ENCODE measurements around the gene NSDHL. TPM values are rescaled to one million over a fixed set of nuclear protein-coding genes. Genes with fewer than 3 reads are reported as not detected.

Gene NSDHL
- total RNA-seq, 2 donors from 2014 or later: 5.3 to 23.1 TPM

- DNase-seq (ENCODE audit: low spot score) (no peak), ATAC-seq (ENCODE audit: insufficient number of reproducible peaks, low FRiP score, low read depth) (no peak)
- H3K9me3 ChIP-seq: no peaks in the 10 kb centered on the region
- H3K4me3 ChIP-seq: no peak overlapping the region
- no peaks in the 10 kb centered on the region for H3K36me3 ChIP-seq
- TF ChIP-seq CTCF (IDR thresholded peaks at IDR 0.05): no peak
- H3K27ac ChIP-seq: no peak overlapping the region
- H3K27me3 ChIP-seq (replicated peaks; ENCODE audit: insufficient read depth): no peaks in the 10 kb centered on the region
- H3K4me1 ChIP-seq (ENCODE audit: control insufficient read depth in 1 of 2, low read depth in 2 of 2): no peaks in the 10 kb centered on the region
These were observed 13.4 kb downstream of the NSDHL start for GRCh38 chrX:152844256-152844655.

DNA sequence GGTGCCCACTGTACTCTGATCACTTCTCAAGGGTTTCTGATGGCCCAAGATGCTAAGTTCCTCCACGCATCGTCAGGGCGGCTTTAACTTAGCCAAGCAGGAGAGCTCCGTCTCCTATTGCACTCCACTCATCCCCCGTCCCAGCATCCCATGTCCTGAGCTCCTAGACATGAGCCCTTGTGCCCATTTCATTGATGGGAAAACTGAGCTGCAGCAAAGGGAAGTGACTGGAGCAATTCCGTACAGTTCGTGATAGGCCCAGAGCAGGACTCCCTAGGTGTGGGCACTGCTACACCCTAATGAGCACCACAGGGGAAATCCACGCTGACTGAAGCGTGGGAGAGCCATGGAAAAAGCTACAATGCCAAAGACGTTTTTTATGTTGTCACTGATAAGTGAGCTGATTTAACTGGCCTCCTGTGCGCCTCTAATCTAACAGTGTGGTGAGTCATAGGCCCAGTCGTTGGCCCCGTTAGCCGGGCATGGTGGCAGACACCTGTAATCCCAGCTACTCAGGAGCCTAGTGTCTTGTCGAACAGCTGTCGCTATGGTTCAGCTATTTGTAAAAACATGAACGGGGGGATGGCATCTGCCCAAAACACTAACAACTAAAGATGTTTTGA lies 14.9 kb downstream of the NSDHL start:
- H3K36me3 ChIP-seq: peaks cover 1% of the 10 kb centered on the region
- TF ChIP-seq CTCF (IDR thresholded peaks at IDR 0.05): no peak
- no peak overlapping the region for H3K4me3 ChIP-seq
- ATAC-seq (ENCODE audit: insufficient number of reproducible peaks, low FRiP score, low read depth): no peak
- H3K9me3 ChIP-seq: no peaks in the 10 kb centered on the region
- no peak for DNase-seq (ENCODE audit: low spot score)
- H3K4me1 ChIP-seq (ENCODE audit: control insufficient read depth in 1 of 2, low read depth in 2 of 2): no peaks in the 10 kb centered on the region
- H3K27ac ChIP-seq: no peak overlapping the region
- no peaks in the 10 kb centered on the region for H3K27me3 ChIP-seq (replicated peaks; ENCODE audit: insufficient read depth)

DNA sequence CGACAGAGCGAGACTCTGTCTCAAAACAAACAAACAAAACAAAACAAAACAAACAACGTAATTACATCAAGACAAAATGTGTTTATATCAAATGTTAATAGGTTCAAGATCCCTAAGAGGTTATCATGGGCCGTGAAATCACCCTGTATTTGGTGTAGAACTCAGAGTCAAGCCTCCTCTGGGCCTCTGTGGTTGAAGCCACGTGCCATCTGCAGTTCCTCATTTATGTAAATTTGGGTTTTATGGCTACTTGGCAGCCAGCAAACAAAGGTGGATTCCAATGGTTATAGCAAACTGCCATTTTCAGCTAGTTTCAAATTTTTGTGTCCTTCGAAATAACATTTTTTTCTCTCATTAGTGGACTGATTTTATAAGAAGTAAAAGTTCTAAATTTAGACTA lies 16.4 kb downstream of the NSDHL start:
- Histone ChIP-seq H3K4me3 (no peak overlapping the region), H3K36me3 (peaks cover 4% of the 10 kb centered on the region), H3K27me3 (replicated peaks; ENCODE audit: insufficient read depth) (no peaks in the 10 kb centered on the region), H3K4me1 (ENCODE audit: control insufficient read depth in 1 of 2, low read depth in 2 of 2) (no peaks in the 10 kb centered on the region), H3K9me3 (no peaks in the 10 kb centered on the region), H3K27ac (no peak overlapping the region)
- no peak for DNase-seq (ENCODE audit: low spot score)
- no peak for TF ChIP-seq CTCF (IDR thresholded peaks at IDR 0.05)
- ATAC-seq (ENCODE audit: insufficient number of reproducible peaks, low FRiP score, low read depth): no peak

DNA sequence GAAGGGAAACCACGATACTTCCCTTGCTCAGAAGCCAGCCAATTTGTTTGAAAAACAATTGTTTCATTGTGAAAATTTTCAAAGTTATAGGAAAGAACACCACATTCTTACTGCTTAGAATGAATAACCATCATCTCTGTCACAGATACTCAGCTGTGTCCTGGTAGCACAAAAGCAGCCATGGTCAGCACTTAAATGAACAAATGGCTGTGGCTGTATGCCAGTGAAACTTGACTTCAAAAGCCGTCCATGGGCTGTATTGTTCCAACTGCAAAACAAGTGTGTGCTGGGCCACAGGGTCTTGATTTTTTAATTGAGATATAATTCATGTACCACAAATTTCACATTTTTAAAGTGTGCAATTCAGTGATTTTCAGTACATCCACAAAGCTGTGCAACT lies 19.6 kb downstream of the NSDHL start:
- ATAC-seq (ENCODE audit: insufficient number of reproducible peaks, low FRiP score, low read depth) (no peak), DNase-seq (ENCODE audit: low spot score) (no peak)
- H3K27me3 ChIP-seq (replicated peaks; ENCODE audit: insufficient read depth): no peaks in the 10 kb centered on the region
- H3K4me3 ChIP-seq: no peak overlapping the region
- peaks cover 4% of the 10 kb centered on the region for H3K36me3 ChIP-seq
- no peak overlapping the region for H3K27ac ChIP-seq
- H3K9me3 ChIP-seq: no peaks in the 10 kb centered on the region
- TF ChIP-seq CTCF (IDR thresholded peaks at IDR 0.05): no peak
- H3K4me1 ChIP-seq (ENCODE audit: control insufficient read depth in 1 of 2, low read depth in 2 of 2): no peaks in the 10 kb centered on the region

- H3K36me3 ChIP-seq: peaks cover 4% of the 10 kb centered on the region
- no peak overlapping the region for H3K4me3 ChIP-seq
- no peaks in the 10 kb centered on the region for H3K4me1 ChIP-seq (ENCODE audit: control insufficient read depth in 1 of 2, low read depth in 2 of 2)
- DNase-seq (ENCODE audit: low spot score): no peak
- no peaks in the 10 kb centered on the region for H3K27me3 ChIP-seq (replicated peaks; ENCODE audit: insufficient read depth)
- ATAC-seq (ENCODE audit: insufficient number of reproducible peaks, low FRiP score, low read depth): no peak
- no peaks in the 10 kb centered on the region for H3K9me3 ChIP-seq
- no peak overlapping the region for H3K27ac ChIP-seq
- TF ChIP-seq CTCF (IDR thresholded peaks at IDR 0.05): no peak
These were observed 23.1 kb downstream of the NSDHL start for GRCh38 chrX:152853986-152854385.

All from thoracic aorta (tissue), 2 donors.